Ascending aorta (tissue), 2 donors: ENCODE results near the gene COL8A1. TPM values are rescaled to one million over a fixed set of nuclear protein-coding genes. Genes with fewer than 3 reads are reported as not detected.

ENCODE experiments used
- DNase-seq, 2 donors: peaks; one replicate each; pipeline ENCODE4 v3.0.0-alpha.2; 2019; ENCODE audit warnings: low spot score in 2 of 2
- H3K27ac ChIP-seq, 2 donors: fragments of 200-600 bp; sonication (generic); one replicate each; pipeline ENCODE4 v1.5.1; 2016 to 2017; ENCODE audit warnings: mild to moderate bottlenecking in 1 of 2
- H3K27me3 ChIP-seq: fragments of 200-600 bp; sonication (generic); one replicate; pipeline ENCODE4 v1.5.1; 2017
- H3K36me3 ChIP-seq, 2 donors: fragments of 200-600 bp; sonication (generic); one replicate each; pipeline ENCODE4 v1.5.1; 2016
- H3K4me1 ChIP-seq, 2 donors: fragments of 200-600 bp; sonication (generic); one replicate each; pipeline ENCODE4 v1.5.1; 2016 to 2017; ENCODE audit warnings: mild to moderate bottlenecking in 1 of 2
- H3K4me3 ChIP-seq, 2 donors: fragments of 200-600 bp; sonication (generic); one replicate each; pipeline ENCODE4 v1.5.1; 2016 to 2017; ENCODE audit warnings: mild to moderate bottlenecking in 1 of 2
- H3K9me3 ChIP-seq, 2 donors: fragments of 200-600 bp; sonication (generic); one replicate each; pipeline ENCODE4 v1.5.1; 2016
- intact Hi-C: fragments of 100-400 bp; cut with DNase I; formaldehyde crosslinking; loops from one replicate; pipeline ENCODE4 v1.15.1; 2023
- total RNA-seq: library from RNA; depleted of rRNA; stranded (reverse); fragments of >200 nt; gene quantifications from one replicate; pipeline ENCODE4 v1.1.0, GENCODE V29; 2016
- TF ChIP-seq, protein P1 (sequence below), 3 experiments: fragments of 200-600 bp in 2 of 3; fragments of 450-650 bp in 1 of 3; sonication (generic) in 2 of 3; IDR thresholded peaks; one replicate each; pipeline ENCODE4 v1.5.1; 2016 to 2019; ENCODE audit warnings: antibody characterized with exemption in 3 of 3, mild to moderate bottlenecking in 1 of 3, moderate library complexity in 1 of 3

The COL8A1 gene
- total RNA-seq, 1 donor from 2014 or later, result 459 TPM

DNA sequence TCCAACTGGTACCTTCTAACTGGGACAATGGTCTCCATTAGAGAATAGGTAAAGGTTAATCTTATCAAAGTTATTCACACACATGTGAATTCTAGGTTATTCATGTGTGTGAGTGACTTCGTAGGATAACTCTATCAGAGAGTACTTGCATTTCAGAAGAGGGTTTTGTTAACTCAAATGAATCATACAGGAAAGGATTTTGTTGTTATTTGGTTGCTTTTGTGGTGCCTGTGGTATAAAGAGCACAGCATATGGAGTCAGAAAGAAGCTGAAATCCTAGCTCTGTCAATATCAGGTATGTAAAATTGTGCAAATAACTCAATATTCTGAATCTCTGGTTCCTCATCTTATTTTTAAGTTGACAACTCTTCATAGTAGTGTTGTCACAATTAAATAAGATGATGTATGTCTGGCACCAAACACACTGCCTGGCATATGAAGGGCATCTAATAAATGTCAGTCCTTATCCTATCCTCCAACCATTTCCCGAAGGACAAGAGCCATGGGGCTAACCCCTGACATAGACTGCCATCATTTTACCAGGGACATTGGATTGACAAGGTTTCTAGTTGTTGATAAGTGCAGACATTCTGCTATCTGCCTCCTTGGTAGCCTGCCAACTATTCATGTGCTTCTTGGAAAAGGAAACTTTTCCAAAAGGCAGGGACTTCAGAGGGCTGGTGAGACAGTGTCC is 130.6 kb downstream of the COL8A1 start:
- Histone ChIP-seq H3K36me3 (peaks cover 0 to 10% of the 10 kb centered on the region in 2 donors), H3K27me3 (no peaks in the 10 kb centered on the region), H3K27ac (no peak overlapping the region), H3K4me1 (peaks cover 0 to 2% of the 10 kb centered on the region in 2 donors), H3K9me3 (no peaks in the 10 kb centered on the region), H3K4me3 (no peak overlapping the region)
- DNase-seq, result no peak
- intact Hi-C loops, result no loop called here
- TF ChIP-seq, protein P1, sequence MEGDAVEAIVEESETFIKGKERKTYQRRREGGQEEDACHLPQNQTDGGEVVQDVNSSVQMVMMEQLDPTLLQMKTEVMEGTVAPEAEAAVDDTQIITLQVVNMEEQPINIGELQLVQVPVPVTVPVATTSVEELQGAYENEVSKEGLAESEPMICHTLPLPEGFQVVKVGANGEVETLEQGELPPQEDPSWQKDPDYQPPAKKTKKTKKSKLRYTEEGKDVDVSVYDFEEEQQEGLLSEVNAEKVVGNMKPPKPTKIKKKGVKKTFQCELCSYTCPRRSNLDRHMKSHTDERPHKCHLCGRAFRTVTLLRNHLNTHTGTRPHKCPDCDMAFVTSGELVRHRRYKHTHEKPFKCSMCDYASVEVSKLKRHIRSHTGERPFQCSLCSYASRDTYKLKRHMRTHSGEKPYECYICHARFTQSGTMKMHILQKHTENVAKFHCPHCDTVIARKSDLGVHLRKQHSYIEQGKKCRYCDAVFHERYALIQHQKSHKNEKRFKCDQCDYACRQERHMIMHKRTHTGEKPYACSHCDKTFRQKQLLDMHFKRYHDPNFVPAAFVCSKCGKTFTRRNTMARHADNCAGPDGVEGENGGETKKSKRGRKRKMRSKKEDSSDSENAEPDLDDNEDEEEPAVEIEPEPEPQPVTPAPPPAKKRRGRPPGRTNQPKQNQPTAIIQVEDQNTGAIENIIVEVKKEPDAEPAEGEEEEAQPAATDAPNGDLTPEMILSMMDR (IDR thresholded peaks at IDR 0.05), result no peak

DNA sequence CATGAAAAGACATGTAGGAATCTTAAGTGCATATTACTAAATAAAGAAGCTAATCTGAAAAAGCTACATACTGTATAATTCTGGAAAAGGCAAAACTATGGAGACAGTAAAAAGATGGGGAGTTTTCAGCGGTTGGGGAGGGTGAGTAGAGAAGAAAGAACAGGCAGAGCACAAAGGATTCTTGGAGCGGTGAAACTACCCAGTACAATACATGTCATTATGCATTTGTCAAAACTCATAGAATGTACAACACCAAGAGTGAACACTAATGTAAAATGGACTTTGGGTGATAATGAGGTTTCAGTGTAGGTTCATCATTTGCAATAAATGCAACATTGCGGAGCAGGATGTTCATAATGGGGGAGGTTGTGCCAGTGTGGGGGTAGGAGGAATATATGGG is 133.8 kb downstream of the COL8A1 start:
- no peak for DNase-seq
- Histone ChIP-seq H3K4me3 (no peak overlapping the region), H3K36me3 (peaks cover 0 to 10% of the 10 kb centered on the region in 2 donors), H3K27me3 (no peaks in the 10 kb centered on the region), H3K4me1 (peaks cover 0 to 2% of the 10 kb centered on the region in 2 donors), H3K9me3 (no peaks in the 10 kb centered on the region), H3K27ac (no peak overlapping the region)
- intact Hi-C loops, result no loop called here
- TF ChIP-seq, protein P1 (IDR thresholded peaks at IDR 0.05), result no peak

GRCh38 chr3:99772671-99773070 is 134.3 kb downstream of the COL8A1 start:
- no peaks in the 10 kb centered on the region for H3K9me3 ChIP-seq
- H3K27me3 ChIP-seq, result no peaks in the 10 kb centered on the region
- peaks cover 0 to 10% of the 10 kb centered on the region in 2 donors for H3K36me3 ChIP-seq
- H3K4me3 ChIP-seq, result no peak overlapping the region
- TF ChIP-seq, protein P1 (IDR thresholded peaks at IDR 0.05), result no peak
- no peak for DNase-seq
- intact Hi-C loops, result no loop called here
- no peak overlapping the region for H3K27ac ChIP-seq
- peaks cover 0 to 2% of the 10 kb centered on the region in 2 donors for H3K4me1 ChIP-seq

DNA sequence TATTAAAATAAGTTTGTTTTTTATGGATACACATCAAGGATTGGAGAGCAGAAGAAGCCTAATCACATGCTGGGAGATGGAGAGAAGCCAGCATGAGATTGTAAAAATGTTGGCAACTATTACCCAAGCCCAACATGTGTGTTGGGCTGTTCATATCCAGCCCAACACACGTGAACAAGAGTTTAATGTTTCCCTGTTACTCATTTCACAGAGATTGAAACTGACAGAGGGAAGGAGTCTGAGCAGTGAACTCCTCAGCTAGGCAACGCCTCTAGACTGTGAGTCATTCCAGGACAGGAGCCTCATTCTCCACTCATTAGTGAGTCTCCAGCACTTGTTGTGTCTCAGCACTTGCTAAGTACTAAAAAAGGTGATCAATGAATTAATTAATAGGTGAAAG is 136.1 kb downstream of the COL8A1 start:
- peak overlapping the region; percentile 13 to 45 for H3K27ac ChIP-seq
- no peaks in the 10 kb centered on the region for H3K27me3 ChIP-seq
- intact Hi-C loops, result no loop called here
- H3K4me1 ChIP-seq, result peaks cover 0 to 2% of the 10 kb centered on the region in 2 donors
- no peak for DNase-seq
- no peaks in the 10 kb centered on the region for H3K9me3 ChIP-seq
- H3K36me3 ChIP-seq, result no peaks in the 10 kb centered on the region
- TF ChIP-seq, protein P1 (IDR thresholded peaks at IDR 0.05), result no peak
- H3K4me3 ChIP-seq, result no peak overlapping the region

GRCh38 chr3:99776516-99777209 is 138.3 kb downstream of the COL8A1 start:
- DNase-seq, result no peak
- Histone ChIP-seq H3K9me3 (no peaks in the 10 kb centered on the region), H3K27ac (peak overlapping the region in 1 of 2 donors; percentile 7), H3K4me1 (peaks cover 0 to 2% of the 10 kb centered on the region in 2 donors), H3K36me3 (peaks cover 0 to 4% of the 10 kb centered on the region in 2 donors), H3K27me3 (no peaks in the 10 kb centered on the region), H3K4me3 (no peak overlapping the region)
- TF ChIP-seq, protein P1 (IDR thresholded peaks at IDR 0.05), result no peak
- intact Hi-C loops, result no loop called here
